Suprapubic skin (tissue), 4 donors: Measurements from ENCODE around the gene LZTR1. TPM values are rescaled to one million over a fixed set of nuclear protein-coding genes. Genes with fewer than 3 reads are reported as not detected.
A peak's percentile ranks its signal among the peaks of the same experiment; 100 is the strongest.
"Not testable (repeated sequence)": the region's sequence is repeated elsewhere in the genome, so short reads cannot be mapped to it uniquely, and the experiment has no call there.

Experiments used
- DNase-seq, 2 donors: peaks; one replicate each; pipeline ENCODE4 v3.0.0-alpha.2; 2019; ENCODE audit warnings: low spot score in 2 of 2
- H3K27ac ChIP-seq: fragments of 200-600 bp; sonication (generic); one replicate; pipeline ENCODE4 v1.5.1; 2019
- H3K27me3 ChIP-seq: fragments of 200-600 bp; sonication (generic); one replicate; pipeline ENCODE4 v1.5.1; 2019
- H3K36me3 ChIP-seq: fragments of 200-600 bp; sonication (generic); one replicate; pipeline ENCODE4 v1.5.1; 2019
- H3K4me1 ChIP-seq: fragments of 200-600 bp; sonication (generic); one replicate; pipeline ENCODE4 v1.5.1; 2019
- H3K4me3 ChIP-seq: fragments of 200-600 bp; sonication (generic); one replicate; pipeline ENCODE4 v1.5.1; 2019; ENCODE audit warnings: mild to moderate bottlenecking
- H3K9me3 ChIP-seq: fragments of 200-600 bp; sonication (generic); one replicate; pipeline ENCODE4 v1.5.1; 2019
- EP300 ChIP-seq: sonication (generic); formaldehyde crosslinking; IDR thresholded peaks from one replicate; pipeline ENCODE4 v1.6.1; 2017; ENCODE audit warnings: antibody characterized with exemption
- POLR2A ChIP-seq, 2 donors: fragments of 450-650 bp; IDR thresholded peaks; one replicate each; pipeline ENCODE4 v1.6.1; 2017; ENCODE audit warnings: antibody characterized with exemption in 2 of 2, mild to moderate bottlenecking in 2 of 2, moderate library complexity in 2 of 2
- POLR2AphosphoS5 ChIP-seq, 3 donors: sonication (generic); formaldehyde crosslinking; IDR thresholded peaks; one replicate each; pipeline ENCODE4 v1.6.1; 2017; ENCODE audit warnings: antibody characterized with exemption in 3 of 3
- WGBS: methylation state at CpG from one replicate; pipeline ENCODE4 v1.1.5; 2018; 5-methylcytosine and 5-hydroxymethylcytosine counted together
- total RNA-seq, 4 donors: library from RNA; depleted of rRNA; stranded (reverse); fragments of >200 nt; gene quantifications; one replicate each; pipeline ENCODE4 v1.1.0, GENCODE V29; 2016
- TF ChIP-seq, protein P1 (sequence below), 2 donors: fragments of 200-600 bp in 1 of 2; fragments of 450-650 bp in 1 of 2; sonication (generic) in 1 of 2; IDR thresholded peaks; one replicate each; pipeline ENCODE4 v1.5.1; 2016 to 2019; ENCODE audit warnings: antibody characterized with exemption in 2 of 2, mild to moderate bottlenecking in 1 of 2, moderate library complexity in 1 of 2

The LZTR1 gene
- total RNA-seq, 4 donors from 2014 or later, result 29.3 to 75.6 (median 46.9) TPM

DNA sequence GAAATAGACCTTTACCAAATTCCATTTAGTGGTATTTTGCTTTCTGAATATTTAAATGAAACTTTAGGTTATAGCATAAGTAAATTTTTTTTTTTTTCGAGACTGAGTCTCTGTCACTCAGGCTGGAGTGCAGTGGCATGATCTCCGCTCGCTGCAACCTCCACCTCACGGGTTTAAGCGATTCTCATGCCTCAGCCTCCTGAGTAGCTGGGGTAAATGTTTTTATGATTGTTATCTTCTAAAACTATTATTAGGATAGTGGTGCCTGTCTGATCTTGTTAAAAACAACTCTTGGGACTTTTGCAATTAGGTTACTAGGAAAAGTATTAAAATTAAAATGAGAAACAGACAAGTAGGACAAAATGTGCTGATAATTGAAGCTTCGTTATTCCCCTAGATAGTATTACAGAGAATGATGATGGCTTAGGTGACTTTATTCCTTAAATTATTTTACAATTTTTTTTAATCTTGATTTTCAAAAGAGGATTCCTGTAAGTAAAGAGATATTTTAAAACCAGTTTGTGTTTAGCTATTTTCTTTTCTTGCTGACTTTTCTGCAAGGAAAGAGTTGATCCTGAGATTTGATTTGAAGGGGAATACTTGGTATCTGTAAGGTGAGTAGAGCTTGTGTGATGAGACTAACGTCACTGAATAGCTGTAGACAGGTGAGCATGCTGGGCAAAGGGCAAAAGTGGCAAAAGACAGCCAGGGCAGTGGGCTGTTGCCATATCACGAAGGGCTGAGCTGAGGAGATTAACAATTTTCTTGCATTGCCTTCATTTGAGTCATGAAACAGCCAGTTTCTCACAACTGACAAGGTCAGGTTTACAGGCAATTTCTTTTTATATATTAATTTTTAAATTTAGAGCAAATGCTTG is 44.1 kb upstream of the LZTR1 start:
- Histone ChIP-seq H3K27ac (peak overlapping the region; percentile 32), H3K4me1 (peaks cover 52% of the 10 kb centered on the region), H3K4me3 (no peak overlapping the region), H3K36me3 (peaks cover 19% of the 10 kb centered on the region), H3K27me3 (no peaks in the 10 kb centered on the region), H3K9me3 (no peaks in the 10 kb centered on the region)
- DNase-seq, result peak in 1 of 2 donors; percentile 21
- TF ChIP-seq, protein P1, sequence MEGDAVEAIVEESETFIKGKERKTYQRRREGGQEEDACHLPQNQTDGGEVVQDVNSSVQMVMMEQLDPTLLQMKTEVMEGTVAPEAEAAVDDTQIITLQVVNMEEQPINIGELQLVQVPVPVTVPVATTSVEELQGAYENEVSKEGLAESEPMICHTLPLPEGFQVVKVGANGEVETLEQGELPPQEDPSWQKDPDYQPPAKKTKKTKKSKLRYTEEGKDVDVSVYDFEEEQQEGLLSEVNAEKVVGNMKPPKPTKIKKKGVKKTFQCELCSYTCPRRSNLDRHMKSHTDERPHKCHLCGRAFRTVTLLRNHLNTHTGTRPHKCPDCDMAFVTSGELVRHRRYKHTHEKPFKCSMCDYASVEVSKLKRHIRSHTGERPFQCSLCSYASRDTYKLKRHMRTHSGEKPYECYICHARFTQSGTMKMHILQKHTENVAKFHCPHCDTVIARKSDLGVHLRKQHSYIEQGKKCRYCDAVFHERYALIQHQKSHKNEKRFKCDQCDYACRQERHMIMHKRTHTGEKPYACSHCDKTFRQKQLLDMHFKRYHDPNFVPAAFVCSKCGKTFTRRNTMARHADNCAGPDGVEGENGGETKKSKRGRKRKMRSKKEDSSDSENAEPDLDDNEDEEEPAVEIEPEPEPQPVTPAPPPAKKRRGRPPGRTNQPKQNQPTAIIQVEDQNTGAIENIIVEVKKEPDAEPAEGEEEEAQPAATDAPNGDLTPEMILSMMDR (IDR thresholded peaks at IDR 0.05), result no peak
- no peak for TF ChIP-seq POLR2AphosphoS5 (IDR thresholded peaks at IDR 0.05)
- TF ChIP-seq POLR2A (IDR thresholded peaks at IDR 0.05), result no peak
- TF ChIP-seq EP300, result no peak
- WGBS, result 61% methylated on average over 8 of the region's 8 CpGs

DNA sequence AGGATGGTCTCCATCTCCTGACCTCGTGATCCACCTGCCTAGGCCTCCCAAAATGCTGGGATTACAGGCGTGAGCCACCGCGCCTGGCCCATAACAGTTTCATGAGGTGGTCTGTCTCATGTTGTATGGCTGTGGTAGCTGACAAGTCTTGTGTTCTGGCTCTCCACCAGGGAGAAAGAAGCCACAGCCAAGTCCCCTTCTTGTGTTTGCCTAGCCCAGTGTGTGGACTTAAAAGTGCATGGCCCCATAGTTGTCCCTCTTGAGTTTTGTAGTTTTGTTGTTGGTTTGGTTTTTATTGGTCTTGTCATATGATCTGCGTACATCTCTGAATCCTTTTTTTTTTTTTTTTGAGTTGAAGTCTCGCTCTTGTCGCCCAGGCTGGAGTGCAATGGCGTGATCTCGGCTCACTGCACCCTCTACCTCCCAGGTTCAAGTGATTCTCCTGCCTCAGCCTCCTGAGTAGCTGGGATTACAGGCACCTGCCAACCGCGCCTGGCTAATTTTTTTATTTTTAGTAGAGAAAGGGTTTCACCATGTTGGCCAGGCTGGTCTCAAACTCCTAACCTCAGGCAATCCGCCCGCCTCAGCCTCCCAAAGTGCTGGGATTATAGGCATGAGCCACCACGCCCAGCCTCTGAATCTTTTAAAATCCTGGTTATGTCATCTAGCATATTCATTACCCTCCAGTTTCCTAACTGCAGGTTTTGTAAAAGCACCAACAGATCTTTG is 42.5 kb upstream of the LZTR1 start:
- not testable (repeated sequence) for H3K27me3 ChIP-seq, H3K27ac ChIP-seq, H3K4me3 ChIP-seq, H3K9me3 ChIP-seq
- Histone ChIP-seq H3K36me3 (peaks cover 10% of the 10 kb centered on the region), H3K4me1 (peaks cover 59% of the 10 kb centered on the region)
- DNase-seq, result peak in 1 of 2 donors; percentile 34
- 79% methylated on average over 14 of the region's 14 CpGs for WGBS

DNA sequence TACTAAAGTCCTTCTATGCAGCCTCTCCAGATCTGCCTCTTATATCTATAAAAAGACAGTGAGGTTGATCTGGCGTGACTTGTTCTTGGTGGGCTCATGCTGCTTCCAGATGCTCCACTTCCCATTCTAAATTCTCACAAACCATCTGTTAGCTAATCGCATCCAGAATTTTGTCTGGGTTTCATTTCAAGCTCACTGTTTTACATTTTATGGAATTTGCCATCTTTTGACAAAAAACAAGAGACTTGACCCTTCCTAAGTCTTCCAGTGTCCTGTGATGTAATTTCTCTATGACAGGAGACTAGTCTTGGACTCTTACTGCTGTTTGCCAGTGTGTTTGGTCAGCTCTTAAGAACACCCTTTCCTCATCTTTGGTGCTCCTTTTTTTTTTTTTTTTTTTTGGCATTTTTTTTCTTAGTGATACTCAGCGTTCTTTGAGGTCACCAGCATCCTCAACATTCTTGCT is 41.9 kb upstream of the LZTR1 start:
- H3K27ac ChIP-seq, result no peak overlapping the region
- H3K9me3 ChIP-seq, result no peaks in the 10 kb centered on the region
- H3K4me3 ChIP-seq, result no peak overlapping the region
- no peak for TF ChIP-seq POLR2A (IDR thresholded peaks at IDR 0.05)
- TF ChIP-seq, protein P1 (IDR thresholded peaks at IDR 0.05), result no peak
- no peak for TF ChIP-seq EP300
- TF ChIP-seq POLR2AphosphoS5 (IDR thresholded peaks at IDR 0.05), result no peak
- DNase-seq, result no peak
- H3K36me3 ChIP-seq, result peaks cover 4% of the 10 kb centered on the region
- WGBS, result 53% methylated on average over 3 of the region's 3 CpGs
- peaks cover 64% of the 10 kb centered on the region for H3K4me1 ChIP-seq
- no peaks in the 10 kb centered on the region for H3K27me3 ChIP-seq

DNA sequence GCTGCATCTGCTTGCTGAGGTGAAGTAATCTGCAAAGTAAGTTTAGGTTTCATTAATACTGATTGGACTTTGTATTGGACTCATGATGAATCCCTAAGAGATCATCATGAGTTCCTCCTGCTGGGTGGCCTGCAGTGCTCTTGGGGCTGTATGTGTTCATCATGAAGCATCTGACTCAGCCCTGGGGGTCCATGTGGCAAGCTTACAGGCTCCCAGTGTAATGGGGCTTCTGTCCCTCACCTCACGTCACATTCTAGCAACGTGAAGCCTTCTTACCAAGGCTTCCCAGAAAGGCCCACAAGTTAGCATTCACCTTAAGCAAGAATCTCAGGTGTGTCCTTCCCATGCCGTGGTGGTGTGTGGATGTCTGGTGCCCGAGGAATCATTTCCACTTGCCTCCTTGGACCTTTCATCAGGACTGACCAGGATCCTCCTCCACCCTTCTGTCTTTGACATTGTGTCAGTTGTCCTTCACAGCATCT is 41.2 kb upstream of the LZTR1 start:
- H3K9me3 ChIP-seq, result no peaks in the 10 kb centered on the region
- H3K27ac ChIP-seq, result no peak overlapping the region
- no peaks in the 10 kb centered on the region for H3K27me3 ChIP-seq
- H3K4me3 ChIP-seq, result no peak overlapping the region
- TF ChIP-seq POLR2A (IDR thresholded peaks at IDR 0.05) (no peak), POLR2AphosphoS5 (IDR thresholded peaks at IDR 0.05) (no peak), EP300 (no peak)
- TF ChIP-seq, protein P1 (IDR thresholded peaks at IDR 0.05), result no peak
- 79% methylated on average over 4 of the region's 4 CpGs for WGBS
- peak in 1 of 2 donors; percentile 36 for DNase-seq
- peaks cover 61% of the 10 kb centered on the region for H3K4me1 ChIP-seq
- peaks cover 4% of the 10 kb centered on the region for H3K36me3 ChIP-seq

DNA sequence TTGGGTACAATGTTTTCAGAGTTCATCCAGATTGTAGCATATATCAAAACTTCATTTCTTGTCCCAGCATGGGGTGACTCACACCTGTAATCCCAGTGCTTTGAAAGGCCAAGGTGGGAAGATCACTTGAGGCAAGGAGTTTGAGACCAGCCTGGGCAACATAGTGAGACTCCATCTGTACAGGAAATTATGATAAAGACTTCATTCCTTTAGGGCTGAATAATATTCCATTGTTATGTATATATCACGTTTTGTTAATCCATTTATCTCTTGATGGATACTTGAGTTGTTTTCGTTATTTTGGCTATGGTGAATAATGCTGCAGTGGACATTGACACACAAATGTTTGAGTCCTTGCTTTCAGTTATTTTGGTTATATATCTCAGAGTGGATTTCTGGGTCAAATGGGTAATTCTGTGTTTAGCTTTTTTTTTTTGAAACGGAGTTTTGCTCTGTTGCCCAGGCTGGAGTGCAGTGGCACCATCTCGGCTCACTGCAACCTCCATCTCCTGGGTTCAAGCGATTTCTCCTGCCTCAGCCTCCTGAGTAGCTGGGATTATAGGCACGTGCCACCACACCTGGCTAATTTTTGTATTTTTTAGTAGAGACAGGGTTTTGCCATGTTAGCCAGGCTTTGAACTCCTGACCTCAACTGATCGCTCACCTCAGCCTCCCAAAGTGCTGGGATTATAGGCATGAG is 39.7 kb upstream of the LZTR1 start:
- not testable (repeated sequence) for H3K9me3 ChIP-seq, H3K27me3 ChIP-seq, H3K36me3 ChIP-seq, H3K4me3 ChIP-seq, H3K27ac ChIP-seq
- peak in 1 of 2 donors; percentile 3 for DNase-seq
- WGBS, result 91% methylated on average over 7 of the region's 7 CpGs
- peaks cover 56% of the 10 kb centered on the region for H3K4me1 ChIP-seq
